Measurements from ENCODE around the gene ME1. TPM values are rescaled to one million over a fixed set of nuclear protein-coding genes. Genes with fewer than 3 reads are reported as not detected.

The ME1 gene
- total RNA-seq, 1 donor from 2014 or later = 2.6 TPM

DNA sequence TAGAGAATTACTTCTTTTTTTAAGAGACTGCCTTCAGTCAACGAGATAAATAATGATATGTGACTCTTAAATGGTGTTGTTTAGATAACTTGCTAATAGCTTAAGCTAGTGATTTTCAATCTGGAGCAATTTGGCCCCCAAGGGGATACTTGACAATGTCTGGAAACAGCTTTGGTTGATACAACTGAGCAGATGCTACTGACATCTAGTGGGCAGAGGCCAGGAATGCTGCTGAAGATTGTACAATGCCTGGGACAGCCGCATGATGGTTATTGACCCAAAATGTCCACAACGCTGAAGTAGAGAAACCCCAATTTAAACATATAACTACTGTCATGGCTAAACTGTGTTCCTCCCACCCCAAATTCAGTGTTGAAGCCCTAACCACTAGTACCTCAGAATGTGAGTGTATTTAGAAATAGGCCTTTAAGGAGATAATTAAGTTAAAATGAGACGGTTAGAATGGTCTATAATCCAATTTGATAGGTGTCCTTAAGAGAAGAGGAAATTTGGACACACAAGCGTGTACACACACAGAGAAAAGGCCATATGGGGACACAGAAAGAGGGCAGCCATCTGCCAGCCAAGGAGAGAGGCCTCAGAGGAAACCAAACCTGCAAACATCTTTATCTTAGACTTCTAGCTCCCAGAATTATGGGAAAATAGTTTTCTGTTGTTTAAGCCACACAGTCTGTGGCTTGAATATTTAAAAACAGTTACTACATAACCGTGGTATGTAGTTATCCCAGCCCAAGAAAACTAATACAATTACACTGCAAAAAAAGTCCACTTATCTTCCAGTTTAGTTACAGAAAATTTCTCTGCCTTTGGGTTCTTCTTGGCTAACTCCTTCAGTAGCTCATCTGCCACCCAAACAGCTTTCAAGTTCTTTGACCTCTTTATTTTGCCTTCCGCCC is 215.5 kb downstream of the ME1 start:
- Histone ChIP-seq H3K9ac (ENCODE audit: low read depth in 1 of 3, low read length in 3 of 3) (no peak overlapping the region), H3K4me1 (ENCODE audit: control insufficient read depth in 3 of 3, insufficient read depth in 3 of 3, low read length in 3 of 3) (no peaks in the 10 kb centered on the region)

DNA sequence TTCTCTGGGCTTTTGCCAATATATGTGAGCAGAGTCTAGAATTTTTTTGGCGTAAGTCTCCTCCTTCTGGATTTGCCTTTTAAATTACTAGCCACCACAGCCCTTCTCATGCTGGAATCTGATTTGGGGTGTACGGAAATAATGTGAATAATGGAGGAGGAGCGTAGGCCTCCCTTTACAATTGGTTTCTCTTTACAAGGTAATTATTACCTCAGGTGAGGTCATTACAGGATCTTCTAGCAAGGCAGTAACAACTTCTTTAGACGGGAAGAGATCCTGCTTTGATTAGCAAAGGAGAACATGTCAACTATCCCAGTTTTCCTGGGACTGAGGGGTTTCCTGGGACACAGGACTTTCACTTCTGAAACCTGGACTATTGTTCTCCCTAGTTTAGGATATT is 228.8 kb downstream of the ME1 start:
- H3K27ac ChIP-seq (ENCODE audit: low read depth, low read length) = no peak overlapping the region
- no peaks in the 10 kb centered on the region for H3K4me1 ChIP-seq (ENCODE audit: control insufficient read depth in 3 of 3, insufficient read depth in 3 of 3, low read length in 3 of 3)
- H3K36me3 ChIP-seq (ENCODE audit: control insufficient read depth in 3 of 3, insufficient read depth in 3 of 3, low read length in 3 of 3) = peaks cover 0 to 7% (median 0%) of the 10 kb centered on the region in 3 donors
- no peak overlapping the region for H3K9ac ChIP-seq (ENCODE audit: low read depth in 1 of 3, low read length in 3 of 3)
- no peak overlapping the region for H3K4me3 ChIP-seq (ENCODE audit: low read length in 3 of 3)
- H3K27me3 ChIP-seq (ENCODE audit: control insufficient read depth in 3 of 3, insufficient read depth in 3 of 3, low read length in 3 of 3) = no peaks in the 10 kb centered on the region
- H3K9me3 ChIP-seq (ENCODE audit: control insufficient read depth in 3 of 3, low read length in 3 of 3) = no peaks in the 10 kb centered on the region

More for the DNA sequence above, 215.5 kb downstream of the ME1 start:
- peaks cover 0 to 3% (median 2%) of the 10 kb centered on the region in 3 donors for H3K36me3 ChIP-seq (ENCODE audit: control insufficient read depth in 3 of 3, insufficient read depth in 3 of 3, low read length in 3 of 3)
- H3K9me3 ChIP-seq (ENCODE audit: control insufficient read depth in 3 of 3, low read length in 3 of 3) = no peaks in the 10 kb centered on the region
- no peak overlapping the region for H3K4me3 ChIP-seq (ENCODE audit: low read length in 3 of 3)
- H3K27me3 ChIP-seq (ENCODE audit: control insufficient read depth in 3 of 3, insufficient read depth in 3 of 3, low read length in 3 of 3) = no peaks in the 10 kb centered on the region
- H3K27ac ChIP-seq (ENCODE audit: low read depth, low read length) = no peak overlapping the region

DNA sequence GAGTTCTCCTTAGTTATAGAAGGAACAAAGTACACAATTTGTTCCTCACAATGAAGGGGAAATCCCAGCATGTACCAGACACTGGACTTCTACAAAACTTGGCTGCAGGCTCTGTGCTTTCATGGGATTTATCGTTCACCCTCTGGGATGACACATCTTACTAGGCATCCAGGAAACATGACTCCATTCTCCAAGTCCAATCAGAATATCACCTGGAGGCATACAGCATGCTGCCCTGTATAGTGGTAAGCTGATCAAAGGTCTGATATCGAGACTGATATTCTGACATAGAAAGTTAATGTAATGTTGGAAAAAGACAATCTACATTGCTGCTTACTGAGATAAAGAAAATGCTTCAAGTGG is 231.0 kb downstream of the ME1 start:
- Histone ChIP-seq H3K27ac (ENCODE audit: low read depth, low read length) (no peak overlapping the region), H3K9ac (ENCODE audit: low read depth in 1 of 3, low read length in 3 of 3) (no peak overlapping the region), H3K4me3 (ENCODE audit: low read length in 3 of 3) (no peak overlapping the region), H3K36me3 (ENCODE audit: control insufficient read depth in 3 of 3, insufficient read depth in 3 of 3, low read length in 3 of 3) (peaks cover 0 to 16% (median 10%) of the 10 kb centered on the region in 3 donors), H3K27me3 (ENCODE audit: control insufficient read depth in 3 of 3, insufficient read depth in 3 of 3, low read length in 3 of 3) (no peaks in the 10 kb centered on the region), H3K4me1 (ENCODE audit: control insufficient read depth in 3 of 3, insufficient read depth in 3 of 3, low read length in 3 of 3) (no peaks in the 10 kb centered on the region), H3K9me3 (ENCODE audit: control insufficient read depth in 3 of 3, low read length in 3 of 3) (no peaks in the 10 kb centered on the region)

DNA sequence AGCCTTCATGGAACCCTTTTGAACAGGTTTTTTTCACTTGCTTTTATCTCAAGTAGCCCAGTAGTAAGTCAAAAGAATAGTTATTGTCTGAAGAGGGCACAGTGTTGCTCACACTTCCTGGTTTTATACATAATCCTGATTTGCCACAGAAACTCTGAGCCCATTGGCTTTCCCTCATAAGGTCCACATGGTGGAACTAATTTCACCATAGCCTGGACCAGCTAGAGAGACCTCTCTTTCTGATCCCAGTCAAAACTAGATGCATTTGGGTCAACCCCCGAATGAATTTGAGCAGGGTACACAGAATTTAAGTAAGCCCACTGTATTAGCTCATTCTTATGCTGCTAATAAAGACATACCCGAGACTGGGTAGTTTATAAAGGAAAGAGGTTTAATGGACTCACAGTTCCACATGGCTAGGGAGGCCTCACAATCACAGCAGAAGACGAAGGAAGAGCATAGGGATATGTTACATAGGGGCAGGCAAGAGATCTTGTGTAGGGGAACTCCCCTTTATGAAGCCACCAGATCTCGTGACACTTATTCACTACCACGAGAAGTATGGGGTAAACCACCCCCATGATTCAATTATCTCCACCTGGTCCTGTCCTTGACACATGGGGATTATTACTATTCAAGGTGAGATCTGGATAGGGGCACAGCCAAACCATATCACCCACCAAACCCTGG is 231.5 kb downstream of the ME1 start:
- no peak overlapping the region for H3K9ac ChIP-seq (ENCODE audit: low read depth in 1 of 3, low read length in 3 of 3)

DNA sequence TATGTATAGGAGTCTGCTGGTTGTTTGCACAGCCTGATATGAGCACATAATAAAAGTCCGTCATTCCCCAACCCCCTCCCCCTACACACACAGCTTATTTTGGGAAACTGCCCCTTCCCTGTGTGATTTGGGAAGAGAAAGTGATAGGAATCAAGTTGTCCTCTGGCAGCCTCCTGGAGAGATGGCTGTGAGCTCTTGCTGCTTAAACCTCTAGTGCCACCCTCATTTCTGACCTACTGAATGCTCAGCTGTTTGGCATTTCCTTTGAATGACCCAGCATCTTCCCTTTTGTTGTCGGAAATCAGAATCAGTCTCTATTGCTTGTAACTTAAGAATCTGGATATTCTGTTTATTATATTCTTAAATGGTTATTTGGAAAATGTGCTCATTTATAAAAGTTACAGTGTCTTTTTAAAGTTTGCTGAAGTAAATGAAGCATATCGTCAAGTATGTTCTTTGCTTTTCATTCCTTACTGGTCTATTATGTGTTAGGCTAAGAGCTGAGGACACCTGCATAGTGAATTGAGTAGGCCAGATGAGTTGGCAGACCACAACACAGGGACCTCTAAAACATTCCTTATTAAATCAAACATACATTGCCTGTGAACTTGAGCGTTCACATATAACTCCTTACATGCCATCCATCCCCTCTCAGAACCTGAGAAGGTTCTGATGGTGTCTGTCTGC is 232.2 kb downstream of the ME1 start:
- Histone ChIP-seq H3K4me1 (ENCODE audit: control insufficient read depth in 3 of 3, insufficient read depth in 3 of 3, low read length in 3 of 3) (peaks cover 4 to 7% (median 6%) of the 10 kb centered on the region in 3 donors), H3K27me3 (ENCODE audit: control insufficient read depth in 3 of 3, insufficient read depth in 3 of 3, low read length in 3 of 3) (no peaks in the 10 kb centered on the region), H3K9ac (ENCODE audit: low read depth in 1 of 3, low read length in 3 of 3) (no peak overlapping the region), H3K27ac (ENCODE audit: low read depth, low read length) (no peak overlapping the region), H3K36me3 (ENCODE audit: control insufficient read depth in 3 of 3, insufficient read depth in 3 of 3, low read length in 3 of 3) (peaks cover 0 to 16% (median 10%) of the 10 kb centered on the region in 3 donors), H3K9me3 (ENCODE audit: control insufficient read depth in 3 of 3, low read length in 3 of 3) (no peaks in the 10 kb centered on the region), H3K4me3 (ENCODE audit: low read length in 3 of 3) (no peak overlapping the region)

More for the DNA sequence above, 231.5 kb downstream of the ME1 start:
- Histone ChIP-seq H3K27me3 (ENCODE audit: control insufficient read depth in 3 of 3, insufficient read depth in 3 of 3, low read length in 3 of 3) (no peaks in the 10 kb centered on the region), H3K4me3 (ENCODE audit: low read length in 3 of 3) (no peak overlapping the region), H3K9me3 (ENCODE audit: control insufficient read depth in 3 of 3, low read length in 3 of 3) (no peaks in the 10 kb centered on the region), H3K27ac (ENCODE audit: low read depth, low read length) (no peak overlapping the region), H3K4me1 (ENCODE audit: control insufficient read depth in 3 of 3, insufficient read depth in 3 of 3, low read length in 3 of 3) (peaks cover under 1 to 1% (median 1%) of the 10 kb centered on the region in 3 donors), H3K36me3 (ENCODE audit: control insufficient read depth in 3 of 3, insufficient read depth in 3 of 3, low read length in 3 of 3) (peaks cover 0 to 16% (median 10%) of the 10 kb centered on the region in 3 donors)

DNA sequence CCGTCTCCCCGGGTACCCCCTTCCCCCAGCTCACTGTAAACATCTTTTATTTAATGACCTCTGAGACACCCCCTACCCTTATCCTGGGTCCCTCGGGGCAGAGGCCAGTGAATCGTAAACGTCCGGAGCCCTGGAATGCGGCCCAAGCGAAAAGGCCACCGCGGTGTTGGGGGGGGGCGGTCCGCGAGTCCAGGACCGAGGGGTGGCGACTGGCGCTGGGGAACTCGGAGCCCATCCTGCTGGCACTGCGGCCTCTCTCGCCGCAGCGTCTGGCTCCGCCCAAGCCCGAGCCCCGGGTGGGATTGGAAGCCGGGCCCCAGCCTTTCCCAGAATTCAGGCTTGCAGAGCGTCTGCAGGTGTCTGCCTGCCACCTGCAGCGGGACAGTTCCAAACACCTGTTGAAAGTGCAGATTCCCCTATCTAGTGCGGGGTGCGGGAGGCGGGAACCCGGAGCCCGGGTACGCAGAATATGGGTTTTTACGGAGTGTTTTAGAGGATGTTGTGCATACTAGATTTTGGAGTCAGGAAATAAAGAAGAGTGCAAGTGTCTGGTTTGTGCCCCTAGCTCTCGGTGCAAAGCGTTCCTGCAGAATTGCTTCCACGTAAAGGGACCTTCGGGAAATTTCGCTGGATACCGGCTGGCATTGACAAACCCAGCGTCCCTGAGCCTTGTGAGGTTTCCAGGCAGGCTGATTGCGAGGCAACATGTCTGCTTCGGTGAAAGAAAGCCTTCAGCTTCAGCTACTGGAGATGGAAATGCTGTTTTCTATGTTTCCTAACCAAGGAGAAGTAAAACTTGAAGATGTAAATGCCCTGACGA is 236.9 kb downstream of the ME1 start:
- peak overlapping the region; percentile 94 to 99 (median 94) for H3K4me3 ChIP-seq (ENCODE audit: low read length in 3 of 3)
- H3K9ac ChIP-seq (ENCODE audit: low read depth in 1 of 3, low read length in 3 of 3) = peak overlapping the region; percentile 86 to 92 (median 86)
- H3K36me3 ChIP-seq (ENCODE audit: control insufficient read depth in 3 of 3, insufficient read depth in 3 of 3, low read length in 3 of 3) = peaks cover 0 to 20% (median 10%) of the 10 kb centered on the region in 3 donors
- H3K9me3 ChIP-seq (ENCODE audit: control insufficient read depth in 3 of 3, low read length in 3 of 3) = no peaks in the 10 kb centered on the region
- H3K4me1 ChIP-seq (ENCODE audit: control insufficient read depth in 3 of 3, insufficient read depth in 3 of 3, low read length in 3 of 3) = peaks cover 4 to 15% (median 10%) of the 10 kb centered on the region in 3 donors
- H3K27ac ChIP-seq (ENCODE audit: low read depth, low read length) = peak overlapping the region; percentile 61
- no peaks in the 10 kb centered on the region for H3K27me3 ChIP-seq (ENCODE audit: control insufficient read depth in 3 of 3, insufficient read depth in 3 of 3, low read length in 3 of 3)

DNA sequence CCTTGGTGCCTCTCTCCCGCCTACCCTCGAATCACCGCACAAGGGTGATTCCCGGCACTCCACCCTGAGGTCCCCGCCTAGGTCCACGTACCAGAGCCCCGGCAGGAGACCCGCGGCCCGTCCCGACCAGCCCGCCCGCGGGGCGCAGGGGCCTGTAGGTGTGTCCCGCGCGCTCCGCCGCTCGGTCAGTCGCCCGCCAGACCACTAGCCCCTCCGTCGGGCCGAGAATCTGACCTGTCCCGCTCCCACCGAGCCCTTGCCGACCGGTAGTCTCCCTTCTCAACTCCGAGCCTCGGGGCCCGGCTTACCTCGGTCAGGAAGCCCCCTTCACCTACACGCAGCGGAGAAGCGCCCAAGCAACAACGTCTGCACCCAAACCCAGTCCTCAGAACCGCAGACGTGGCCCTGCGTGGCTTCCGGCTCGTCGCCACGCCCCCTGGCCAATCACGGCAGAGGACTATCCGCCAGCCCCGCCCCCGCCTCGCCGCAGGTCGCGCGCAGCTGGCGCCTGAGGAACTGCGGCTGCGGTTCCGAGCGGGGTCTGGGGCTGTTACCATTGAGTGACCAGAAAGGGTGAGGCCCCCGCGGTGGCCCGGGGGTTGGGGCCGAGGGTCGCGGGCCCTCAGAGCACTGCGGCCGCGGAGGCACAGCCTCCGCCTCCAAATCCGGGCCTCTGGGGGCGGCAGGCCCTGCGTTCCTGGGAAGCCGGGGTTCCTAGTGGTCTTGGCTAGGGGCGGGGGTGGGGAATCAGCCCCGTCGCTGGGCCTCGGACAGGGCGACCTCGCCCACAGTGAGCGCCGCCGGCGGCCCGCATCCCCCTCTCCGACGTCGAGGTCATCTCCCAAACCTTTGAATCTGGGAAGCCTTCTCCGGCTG is 237.7 kb downstream of the ME1 start, which contains the start of the genes PGM3 and RWDD2A:
Gene PGM3, minus strand, starts transcription at position 395 of the 876 bp plus-strand sequence. CDS start 2,253 bp downstream, outside the sequence.
Gene RWDD2A, plus strand, starts transcription at position 487 of the 876 bp plus-strand sequence. CDS start 1,095 bp downstream, outside the sequence.
- H3K4me1 ChIP-seq (ENCODE audit: control insufficient read depth in 3 of 3, insufficient read depth in 3 of 3, low read length in 3 of 3) = peaks cover 4 to 15% (median 10%) of the 10 kb centered on the region in 3 donors
- peaks cover 0 to 21% (median 10%) of the 10 kb centered on the region in 3 donors for H3K36me3 ChIP-seq (ENCODE audit: control insufficient read depth in 3 of 3, insufficient read depth in 3 of 3, low read length in 3 of 3)
- H3K9me3 ChIP-seq (ENCODE audit: control insufficient read depth in 3 of 3, low read length in 3 of 3) = no peaks in the 10 kb centered on the region
- H3K27ac ChIP-seq (ENCODE audit: low read depth, low read length) = peak within 1 kb of the TSS; percentile 61
- H3K9ac ChIP-seq (ENCODE audit: low read depth in 1 of 3, low read length in 3 of 3) = peak within 1 kb of the TSS; percentile 86 to 92 (median 86)
- H3K27me3 ChIP-seq (ENCODE audit: control insufficient read depth in 3 of 3, insufficient read depth in 3 of 3, low read length in 3 of 3) = no peaks in the 10 kb centered on the region
- peak within 1 kb of the TSS; percentile 94 to 99 (median 94) for H3K4me3 ChIP-seq (ENCODE audit: low read length in 3 of 3)

DNA sequence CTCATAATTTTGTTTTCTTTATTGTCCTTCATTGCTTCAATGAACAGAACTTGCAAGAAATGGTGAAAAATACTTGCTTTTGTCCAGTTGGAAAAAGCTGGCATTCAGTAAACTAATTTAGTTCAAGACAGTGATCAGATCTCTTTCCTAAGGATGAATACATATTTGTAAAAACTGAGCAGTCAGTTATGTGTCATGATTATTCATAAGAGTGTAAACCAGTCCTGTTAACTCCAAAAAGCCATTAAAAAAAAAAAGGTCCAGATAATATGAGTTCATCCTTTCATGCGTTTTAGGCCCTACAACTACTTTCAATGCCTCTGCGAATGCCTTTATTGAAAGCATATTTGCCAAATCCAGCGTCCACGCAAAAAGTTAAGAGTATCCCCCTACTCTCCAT is 238.4 kb downstream of the ME1 start:
- Histone ChIP-seq H3K27me3 (ENCODE audit: control insufficient read depth in 3 of 3, insufficient read depth in 3 of 3, low read length in 3 of 3) (no peaks in the 10 kb centered on the region), H3K9ac (ENCODE audit: low read depth in 1 of 3, low read length in 3 of 3) (peak overlapping the region; percentile 86 to 92 (median 86)), H3K36me3 (ENCODE audit: control insufficient read depth in 3 of 3, insufficient read depth in 3 of 3, low read length in 3 of 3) (peaks cover 0 to 18% (median 10%) of the 10 kb centered on the region in 3 donors), H3K4me1 (ENCODE audit: control insufficient read depth in 3 of 3, insufficient read depth in 3 of 3, low read length in 3 of 3) (peaks cover 4 to 15% (median 10%) of the 10 kb centered on the region in 3 donors), H3K4me3 (ENCODE audit: low read length in 3 of 3) (peak overlapping the region; percentile 94 to 99 (median 94)), H3K27ac (ENCODE audit: low read depth, low read length) (peak overlapping the region; percentile 61), H3K9me3 (ENCODE audit: control insufficient read depth in 3 of 3, low read length in 3 of 3) (no peaks in the 10 kb centered on the region)
